Measurements from ENCODE around the gene MLC1. TPM values are rescaled to one million over a fixed set of nuclear protein-coding genes. Genes with fewer than 3 reads are reported as not detected.

The MLC1 gene
- total and polyA plus RNA-seq, 4 donors = 0.65 to 2.6 (median 0.77) TPM

DNA sequence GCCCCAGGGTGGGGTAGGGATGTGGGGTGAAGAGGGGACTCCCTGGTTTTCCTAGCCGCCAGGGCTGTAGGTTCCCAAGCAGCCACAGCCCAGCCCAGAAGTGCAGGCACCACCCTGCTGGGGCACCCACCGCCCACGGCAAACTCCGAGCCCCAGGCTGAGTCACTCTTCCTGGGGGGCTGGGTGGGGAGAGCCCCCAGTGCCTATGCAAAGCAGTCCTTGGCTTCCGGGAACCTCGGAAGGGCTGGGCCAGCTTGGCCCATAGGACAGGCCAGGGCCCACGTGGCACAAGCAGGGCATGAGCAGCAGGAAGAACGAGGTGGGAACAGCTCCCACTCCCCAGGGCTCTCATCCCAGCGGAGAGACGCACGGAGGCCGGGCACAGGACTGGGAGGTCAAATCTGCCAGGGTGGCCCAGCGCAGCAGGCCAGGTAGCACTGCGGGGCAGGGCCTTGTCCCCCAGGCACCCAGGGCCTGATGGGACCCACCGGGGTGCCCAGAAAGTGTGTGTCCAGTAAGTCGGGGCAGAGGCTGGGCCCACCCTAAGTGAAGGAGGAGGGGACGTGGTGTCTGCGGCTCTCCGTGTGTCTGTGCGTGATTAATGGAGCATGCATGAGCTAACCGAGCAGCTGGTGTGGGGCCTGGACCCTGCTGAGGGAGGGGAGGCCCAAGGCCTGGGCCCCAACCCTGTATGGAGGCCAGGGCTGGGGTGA, 68.1 kb downstream of the MLC1 start:
- 76 to 84% methylated on average over 21 of the region's 21 CpGs for WGBS, 2 donors

DNA sequence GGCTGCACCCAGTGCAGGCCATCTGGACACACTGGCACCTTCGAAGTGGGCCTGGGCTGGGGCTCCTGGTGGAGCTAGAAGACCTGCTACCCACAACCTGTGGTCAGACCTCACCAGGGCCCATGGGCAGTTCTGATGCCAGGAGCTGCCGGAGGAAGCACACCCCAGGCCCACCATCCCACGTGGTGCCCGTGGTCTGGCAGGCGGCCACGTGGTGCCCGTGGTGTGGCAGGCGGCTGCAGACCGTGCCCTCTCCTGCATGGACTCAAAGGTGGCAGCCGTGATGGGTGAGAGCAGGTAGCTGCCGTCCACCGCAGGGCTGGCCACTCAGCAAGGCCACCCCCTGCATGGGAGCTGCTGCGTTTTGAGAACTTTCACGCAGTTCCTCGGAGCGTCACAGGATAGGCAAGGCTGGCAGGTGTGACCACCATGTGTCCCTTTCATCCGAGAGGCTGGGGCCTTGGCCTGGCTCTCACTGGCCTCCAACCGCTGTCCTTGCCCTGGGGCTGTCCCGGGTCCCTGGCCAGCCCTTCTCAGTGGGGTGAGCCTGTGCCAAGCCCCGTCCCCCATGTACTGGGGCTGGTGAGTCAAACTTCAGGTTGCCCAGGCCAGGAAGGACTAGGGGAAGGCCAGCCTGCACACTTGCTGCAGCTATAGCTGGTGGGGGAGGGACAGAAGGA, 68.8 kb downstream of the MLC1 start:
- TF ChIP-seq, protein P1, sequence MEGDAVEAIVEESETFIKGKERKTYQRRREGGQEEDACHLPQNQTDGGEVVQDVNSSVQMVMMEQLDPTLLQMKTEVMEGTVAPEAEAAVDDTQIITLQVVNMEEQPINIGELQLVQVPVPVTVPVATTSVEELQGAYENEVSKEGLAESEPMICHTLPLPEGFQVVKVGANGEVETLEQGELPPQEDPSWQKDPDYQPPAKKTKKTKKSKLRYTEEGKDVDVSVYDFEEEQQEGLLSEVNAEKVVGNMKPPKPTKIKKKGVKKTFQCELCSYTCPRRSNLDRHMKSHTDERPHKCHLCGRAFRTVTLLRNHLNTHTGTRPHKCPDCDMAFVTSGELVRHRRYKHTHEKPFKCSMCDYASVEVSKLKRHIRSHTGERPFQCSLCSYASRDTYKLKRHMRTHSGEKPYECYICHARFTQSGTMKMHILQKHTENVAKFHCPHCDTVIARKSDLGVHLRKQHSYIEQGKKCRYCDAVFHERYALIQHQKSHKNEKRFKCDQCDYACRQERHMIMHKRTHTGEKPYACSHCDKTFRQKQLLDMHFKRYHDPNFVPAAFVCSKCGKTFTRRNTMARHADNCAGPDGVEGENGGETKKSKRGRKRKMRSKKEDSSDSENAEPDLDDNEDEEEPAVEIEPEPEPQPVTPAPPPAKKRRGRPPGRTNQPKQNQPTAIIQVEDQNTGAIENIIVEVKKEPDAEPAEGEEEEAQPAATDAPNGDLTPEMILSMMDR (IDR thresholded peaks at IDR 0.05; ENCODE audit: control extremely low read depth, extremely low read depth) = no peak
- ATAC-seq (ENCODE audit: insufficient read depth, low FRiP score) = no peak
- Histone ChIP-seq H3K9me3 (ENCODE audit: control insufficient read depth in 4 of 4, insufficient read depth in 3 of 4, low read length in 3 of 4) (peaks cover 0 to 12% (median under 1%) of the 10 kb centered on the region in 4 donors), H3K9ac (ENCODE audit: insufficient read depth in 1 of 2, low read length in 2 of 2) (no peak overlapping the region), H3K4me1 (ENCODE audit: control insufficient read depth in 5 of 5, insufficient read depth in 5 of 5, low read length in 5 of 5) (peaks cover 0 to 8% (median 6%) of the 10 kb centered on the region in 5 donors), H3K36me3 (ENCODE audit: control insufficient read depth in 4 of 4, insufficient read depth in 4 of 4, low read length in 4 of 4) (no peaks in the 10 kb centered on the region), H3K27ac (ENCODE audit: low read depth in 1 of 2, low read length in 1 of 2) (no peak overlapping the region), H3K4me3 (no peak overlapping the region), H3K27me3 (ENCODE audit: control insufficient read depth in 3 of 3, insufficient read depth in 3 of 3, low read length in 2 of 3) (peaks cover 16 to 55% (median 17%) of the 10 kb centered on the region in 3 donors)
- DNase-seq = no peak
- 79 to 81% methylated on average over 20 of the region's 20 CpGs for WGBS, 2 donors

More for the DNA sequence above, 68.1 kb downstream of the MLC1 start:
- ATAC-seq (ENCODE audit: insufficient read depth, low FRiP score) (no peak), DNase-seq (no peak)
- H3K36me3 ChIP-seq (ENCODE audit: control insufficient read depth in 4 of 4, insufficient read depth in 4 of 4, low read length in 4 of 4) = no peaks in the 10 kb centered on the region
- no peak overlapping the region for H3K27ac ChIP-seq (ENCODE audit: low read depth in 1 of 2, low read length in 1 of 2)
- H3K27me3 ChIP-seq (ENCODE audit: control insufficient read depth in 3 of 3, insufficient read depth in 3 of 3, low read length in 2 of 3) = peaks cover 11 to 48% (median 16%) of the 10 kb centered on the region in 3 donors
- H3K9ac ChIP-seq (ENCODE audit: insufficient read depth in 1 of 2, low read length in 2 of 2) = no peak overlapping the region
- peaks cover 0 to 8% (median 5%) of the 10 kb centered on the region in 5 donors for H3K4me1 ChIP-seq (ENCODE audit: control insufficient read depth in 5 of 5, insufficient read depth in 5 of 5, low read length in 5 of 5)
- peaks cover 0 to 12% (median under 1%) of the 10 kb centered on the region in 4 donors for H3K9me3 ChIP-seq (ENCODE audit: control insufficient read depth in 4 of 4, insufficient read depth in 3 of 4, low read length in 3 of 4)
- H3K4me3 ChIP-seq = no peak overlapping the region
- TF ChIP-seq, protein P1 (IDR thresholded peaks at IDR 0.05; ENCODE audit: control extremely low read depth, extremely low read depth) = no peak

DNA sequence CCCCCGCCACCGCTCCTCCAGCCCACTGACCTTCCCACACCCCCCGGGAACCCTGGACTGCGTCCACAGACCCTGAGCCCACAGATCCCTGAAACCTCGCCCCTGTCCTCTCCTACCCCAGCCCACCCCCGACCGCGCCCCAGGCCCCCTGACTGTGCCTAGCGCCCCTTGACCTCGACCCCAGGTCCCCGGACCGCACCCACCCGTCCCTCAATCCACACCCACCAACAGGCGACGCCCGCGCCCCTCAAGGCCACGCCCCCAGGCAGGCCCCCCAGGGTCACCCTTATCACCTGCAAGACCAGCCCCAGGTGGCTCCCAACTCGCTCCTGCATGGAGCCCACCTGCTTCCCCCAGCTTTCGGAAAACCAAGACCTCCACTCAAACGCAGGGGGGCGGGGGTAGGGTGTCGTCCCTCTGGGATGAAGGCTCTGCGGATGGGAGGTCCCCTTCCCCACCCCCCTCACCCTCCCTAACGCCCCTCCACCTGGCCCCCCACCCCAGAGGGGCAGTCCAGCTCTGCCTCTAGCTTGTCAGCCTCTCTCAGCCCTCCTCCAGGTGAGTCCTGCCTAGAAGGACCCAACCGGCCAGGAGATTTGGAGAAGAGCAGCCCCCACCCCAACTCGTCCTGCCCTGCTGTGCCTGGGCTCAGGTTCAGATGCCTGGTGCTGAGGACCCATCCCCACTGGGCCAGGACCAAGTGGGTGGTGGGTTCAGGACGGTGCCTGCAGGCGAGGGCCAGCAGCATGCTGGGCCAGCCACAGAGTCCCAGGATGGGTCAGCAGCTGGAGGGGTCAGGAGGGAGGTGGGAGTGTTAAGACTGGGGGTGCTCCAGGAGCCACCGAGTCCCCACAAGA, 69.5 kb downstream of the MLC1 start:
- WGBS, 2 donors = 46 to 65% methylated on average over 27 to 30 of the region's 30 CpGs
- peaks cover 16 to 61% (median 17%) of the 10 kb centered on the region in 3 donors for H3K27me3 ChIP-seq (ENCODE audit: control insufficient read depth in 3 of 3, insufficient read depth in 3 of 3, low read length in 2 of 3)
- DNase-seq = no peak

More for the DNA sequence above, 69.5 kb downstream of the MLC1 start:
- H3K27ac ChIP-seq (ENCODE audit: low read depth in 1 of 2, low read length in 1 of 2) = no peak overlapping the region
- TF ChIP-seq, protein P1 (IDR thresholded peaks at IDR 0.05; ENCODE audit: control extremely low read depth, extremely low read depth) = no peak
- H3K4me1 ChIP-seq (ENCODE audit: control insufficient read depth in 5 of 5, insufficient read depth in 5 of 5, low read length in 5 of 5) = peaks cover 0 to 8% (median 6%) of the 10 kb centered on the region in 5 donors
- H3K4me3 ChIP-seq = no peak overlapping the region
- H3K9ac ChIP-seq (ENCODE audit: insufficient read depth in 1 of 2, low read length in 2 of 2) = no peak overlapping the region
- no peak for ATAC-seq (ENCODE audit: insufficient read depth, low FRiP score)
- H3K9me3 ChIP-seq (ENCODE audit: control insufficient read depth in 4 of 4, insufficient read depth in 3 of 4, low read length in 3 of 4) = peaks cover 0 to 10% (median under 1%) of the 10 kb centered on the region in 4 donors
- no peaks in the 10 kb centered on the region for H3K36me3 ChIP-seq (ENCODE audit: control insufficient read depth in 4 of 4, insufficient read depth in 4 of 4, low read length in 4 of 4)

Measured in lung (tissue), 12 donors.